SK-N-SH treated with all-trans-retinoic acid at 6 μM for 48 hours (cell line): ENCODE results near the gene LY86.

ENCODE experiments used
- ATAC-seq: fragments of 200-7000 bp; cut with Tn5 transposase; 3 replicates; pipeline ENCODE4 v1.9.1; 2020; ENCODE audit warnings: mild to moderate bottlenecking, moderate library complexity
- ARNTL ChIP-seq: fragments of 450-650 bp; formaldehyde crosslinking; IDR thresholded peaks from 2 replicates; pipeline ENCODE4 v1.5.0; 2020; ENCODE audit warnings: low read depth, mild to moderate bottlenecking, moderate library complexity, borderline replicate concordance
- BACH2 ChIP-seq: fragments of 250-450 bp; sonication (Bioruptor Pico); IDR thresholded peaks from 2 replicates; pipeline ENCODE4 v1.9.0; 2021; ENCODE audit warnings: mild to moderate bottlenecking, borderline replicate concordance
- CSDC2 ChIP-seq: fragments of 250-450 bp; sonication (Bioruptor Pico); IDR thresholded peaks from 2 replicates; pipeline ENCODE4 v1.5.0; 2020; ENCODE audit warnings: mild to moderate bottlenecking, moderate library complexity
- CSRNP3 ChIP-seq: fragments of 250-450 bp; sonication (Bioruptor Pico); IDR thresholded peaks from 2 replicates; pipeline ENCODE4 v1.5.1; 2021; ENCODE audit warnings: mild to moderate bottlenecking, moderate library complexity
- ESRRG ChIP-seq: fragments of 250-450 bp; sonication (Bioruptor Pico); IDR thresholded peaks from 2 replicates; pipeline ENCODE4 v1.6.1; 2021; ENCODE audit warnings: mild to moderate bottlenecking
- GLIS3 ChIP-seq: fragments of 250-450 bp; sonication (Bioruptor Pico); IDR thresholded peaks from 2 replicates; pipeline ENCODE4 v1.5.0; 2020; ENCODE audit warnings: mild to moderate bottlenecking, moderate library complexity
- ISL1 ChIP-seq: fragments of 250-450 bp; sonication (Bioruptor Pico); IDR thresholded peaks from 2 replicates; pipeline ENCODE4 v2.1.2; 2022; ENCODE audit warnings: mild to moderate bottlenecking, moderate library complexity
- OSR1 ChIP-seq: fragments of 250-450 bp; sonication (Bioruptor Pico); IDR thresholded peaks from 2 replicates; pipeline ENCODE4 v1.8.0; 2022; ENCODE audit warnings: moderate library complexity, mild to moderate bottlenecking, inconsistent platforms
- PPARA ChIP-seq: fragments of 250-450 bp; sonication (Bioruptor Pico); IDR thresholded peaks from 2 replicates; pipeline ENCODE4 v1.5.0; 2020; ENCODE audit warnings: mild to moderate bottlenecking, borderline replicate concordance
- SNAI2 ChIP-seq: fragments of 250-450 bp; sonication (Bioruptor Pico); IDR thresholded peaks from 2 replicates; pipeline ENCODE4 v1.5.0; 2020; ENCODE audit warnings: mild to moderate bottlenecking, moderate library complexity
- TCF4 ChIP-seq: fragments of 250-450 bp; sonication (Bioruptor Pico); IDR thresholded peaks from 2 replicates; pipeline ENCODE4 v1.8.0; 2021; ENCODE audit warnings: mild to moderate bottlenecking, moderate library complexity, borderline replicate concordance
- TOX ChIP-seq: fragments of 250-450 bp; sonication (Bioruptor Pico); IDR thresholded peaks from 2 replicates; pipeline ENCODE4 v1.8.0; 2021; ENCODE audit warnings: mild to moderate bottlenecking, moderate library complexity, borderline replicate concordance
- TSHZ2 ChIP-seq: fragments of 250-450 bp; sonication (Bioruptor Pico); IDR thresholded peaks from 2 replicates; pipeline ENCODE4 v1.5.0; 2020; ENCODE audit warnings: mild to moderate bottlenecking, moderate library complexity
- ZC3H10 ChIP-seq: fragments of 250-450 bp; sonication (Bioruptor Pico); IDR thresholded peaks from 2 replicates; pipeline ENCODE4 v1.5.1; 2021; ENCODE audit warnings: mild to moderate bottlenecking, moderate library complexity
- ZFP3 ChIP-seq: fragments of 250-450 bp; sonication (Bioruptor Pico); IDR thresholded peaks from 2 replicates; pipeline ENCODE4 v1.5.0; 2020; ENCODE audit warnings: mild to moderate bottlenecking, moderate library complexity
- ZFP30 ChIP-seq: fragments of 450-650 bp; formaldehyde crosslinking; IDR thresholded peaks from 2 replicates; pipeline ENCODE4 v1.5.0; 2022; ENCODE audit warnings: mild to moderate bottlenecking, moderate library complexity
- ZNF565 ChIP-seq: fragments of 450-650 bp; formaldehyde crosslinking; conservative IDR thresholded peaks from 2 replicates; pipeline ENCODE4 v1.5.0; 2020; ENCODE audit warnings: low read depth, mild to moderate bottlenecking, moderate library complexity
- ZNF70 ChIP-seq: fragments of 450-650 bp; formaldehyde crosslinking; IDR thresholded peaks from 2 replicates; pipeline ENCODE4 v1.5.0; 2020; ENCODE audit warnings: mild to moderate bottlenecking, moderate library complexity
- ZNF8 ChIP-seq: fragments of 450-650 bp; formaldehyde crosslinking; IDR thresholded peaks from 2 replicates; pipeline ENCODE4 v1.5.0; 2020; ENCODE audit warnings: mild to moderate bottlenecking, moderate library complexity
- TF ChIP-seq, protein P1 (sequence below): fragments of 250-450 bp; sonication (Bioruptor Pico); IDR thresholded peaks from 2 replicates; pipeline ENCODE4 v1.8.0; 2020; ENCODE audit warnings: mild to moderate bottlenecking, moderate library complexity, borderline replicate concordance
- TF ChIP-seq, protein P2 (sequence below): fragments of 250-450 bp; sonication (Bioruptor Pico); IDR thresholded peaks from 2 replicates; pipeline ENCODE4 v1.5.1; 2020; ENCODE audit warnings: low read depth, mild to moderate bottlenecking, moderate library complexity

LY86 gene

GRCh38 chr6:6557886-6558285 is 30.6 kb upstream of the LY86 start:
- TF ChIP-seq TOX (CRISPR knock-in tag) (no peak), ESRRG (CRISPR knock-in tag) (no peak), TSHZ2 (CRISPR knock-in tag) (no peak), CSRNP3 (CRISPR knock-in tag) (no peak)
- TF ChIP-seq, protein P1, sequence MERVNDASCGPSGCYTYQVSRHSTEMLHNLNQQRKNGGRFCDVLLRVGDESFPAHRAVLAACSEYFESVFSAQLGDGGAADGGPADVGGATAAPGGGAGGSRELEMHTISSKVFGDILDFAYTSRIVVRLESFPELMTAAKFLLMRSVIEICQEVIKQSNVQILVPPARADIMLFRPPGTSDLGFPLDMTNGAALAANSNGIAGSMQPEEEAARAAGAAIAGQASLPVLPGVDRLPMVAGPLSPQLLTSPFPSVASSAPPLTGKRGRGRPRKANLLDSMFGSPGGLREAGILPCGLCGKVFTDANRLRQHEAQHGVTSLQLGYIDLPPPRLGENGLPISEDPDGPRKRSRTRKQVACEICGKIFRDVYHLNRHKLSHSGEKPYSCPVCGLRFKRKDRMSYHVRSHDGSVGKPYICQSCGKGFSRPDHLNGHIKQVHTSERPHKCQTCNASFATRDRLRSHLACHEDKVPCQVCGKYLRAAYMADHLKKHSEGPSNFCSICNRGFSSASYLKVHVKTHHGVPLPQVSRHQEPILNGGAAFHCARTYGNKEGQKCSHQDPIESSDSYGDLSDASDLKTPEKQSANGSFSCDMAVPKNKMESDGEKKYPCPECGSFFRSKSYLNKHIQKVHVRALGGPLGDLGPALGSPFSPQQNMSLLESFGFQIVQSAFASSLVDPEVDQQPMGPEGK (CRISPR knock-in tag) = no peak
- no peak for ATAC-seq

GRCh38 chr6:6559994-6560570 is 28.4 kb upstream of the LY86 start:
- TF ChIP-seq ESRRG (CRISPR knock-in tag) = no peak
- TF ChIP-seq TOX (CRISPR knock-in tag) = no peak
- TF ChIP-seq ZFP30 (CRISPR knock-in tag) = no peak
- no peak for TF ChIP-seq ISL1 (CRISPR knock-in tag)
- TF ChIP-seq TCF4 (CRISPR knock-in tag) = no peak
- no peak for TF ChIP-seq ZNF70 (CRISPR knock-in tag)
- no peak for TF ChIP-seq ZC3H10 (CRISPR knock-in tag)
- no peak for ATAC-seq

DNA sequence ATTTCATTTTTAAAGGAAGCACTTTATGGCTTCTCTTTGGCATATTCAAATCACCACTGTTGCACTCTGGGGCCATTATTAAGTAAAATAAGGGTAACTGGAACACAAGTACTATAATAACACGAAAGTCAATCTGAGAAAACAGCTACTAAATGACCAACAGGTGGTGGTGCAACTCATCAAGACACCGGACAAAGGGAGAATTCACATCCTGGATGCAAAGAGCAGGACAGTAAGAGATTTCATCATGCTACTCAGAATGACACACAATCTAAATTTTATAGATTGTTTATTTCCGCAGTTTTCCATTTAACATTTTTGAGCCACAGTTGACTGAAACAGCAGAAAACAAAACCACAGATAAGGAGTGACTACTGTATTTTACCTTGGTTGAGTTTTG is 27.6 kb upstream of the LY86 start:
- no peak for ATAC-seq
- TF ChIP-seq SNAI2 (CRISPR knock-in tag) (no peak), ZC3H10 (CRISPR knock-in tag) (no peak), ARNTL (CRISPR knock-in tag) (no peak)

DNA sequence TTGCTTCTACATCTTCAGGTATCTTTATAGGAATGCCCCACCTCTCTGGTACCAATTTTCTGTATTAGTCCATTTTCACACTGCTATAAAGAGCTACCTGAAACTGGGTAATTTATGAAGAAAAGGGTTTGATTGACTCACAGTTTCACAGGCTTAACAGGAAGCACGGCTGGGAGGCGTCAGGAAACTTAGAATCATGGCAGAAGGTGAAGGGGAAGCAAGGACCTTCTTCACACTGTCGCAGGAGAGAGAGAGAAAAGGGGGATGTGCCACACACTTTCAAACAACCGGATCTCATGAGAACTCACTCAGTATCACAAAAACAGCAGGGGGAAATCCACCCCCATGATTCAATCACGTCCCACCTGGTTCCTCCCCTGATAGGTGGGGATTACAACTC is 24.4 kb upstream of the LY86 start:
- TF ChIP-seq TOX (CRISPR knock-in tag) (no peak), ZC3H10 (CRISPR knock-in tag) (no peak), ARNTL (CRISPR knock-in tag) (no peak), SNAI2 (CRISPR knock-in tag) (no peak), CSDC2 (CRISPR knock-in tag) (no peak), ESRRG (CRISPR knock-in tag) (no peak), ZNF8 (CRISPR knock-in tag) (no peak), PPARA (CRISPR knock-in tag) (no peak), BACH2 (CRISPR knock-in tag) (no peak)
- TF ChIP-seq, protein P1 (CRISPR knock-in tag) = no peak
- TF ChIP-seq, all 23 proteins: peak for 0
- ATAC-seq = no peak

- ATAC-seq = no peak
- TF ChIP-seq GLIS3 (CRISPR knock-in tag) (no peak), ZC3H10 (CRISPR knock-in tag) (no peak), ZFP3 (CRISPR knock-in tag) (no peak), BACH2 (CRISPR knock-in tag) (no peak), TSHZ2 (CRISPR knock-in tag) (no peak), TCF4 (CRISPR knock-in tag) (no peak), ZNF565 (CRISPR knock-in tag) (no peak), PPARA (CRISPR knock-in tag) (no peak), SNAI2 (CRISPR knock-in tag) (no peak), ESRRG (CRISPR knock-in tag) (no peak), OSR1 (CRISPR knock-in tag) (no peak), ARNTL (CRISPR knock-in tag) (no peak), CSDC2 (CRISPR knock-in tag) (no peak)
- TF ChIP-seq, protein P2, sequence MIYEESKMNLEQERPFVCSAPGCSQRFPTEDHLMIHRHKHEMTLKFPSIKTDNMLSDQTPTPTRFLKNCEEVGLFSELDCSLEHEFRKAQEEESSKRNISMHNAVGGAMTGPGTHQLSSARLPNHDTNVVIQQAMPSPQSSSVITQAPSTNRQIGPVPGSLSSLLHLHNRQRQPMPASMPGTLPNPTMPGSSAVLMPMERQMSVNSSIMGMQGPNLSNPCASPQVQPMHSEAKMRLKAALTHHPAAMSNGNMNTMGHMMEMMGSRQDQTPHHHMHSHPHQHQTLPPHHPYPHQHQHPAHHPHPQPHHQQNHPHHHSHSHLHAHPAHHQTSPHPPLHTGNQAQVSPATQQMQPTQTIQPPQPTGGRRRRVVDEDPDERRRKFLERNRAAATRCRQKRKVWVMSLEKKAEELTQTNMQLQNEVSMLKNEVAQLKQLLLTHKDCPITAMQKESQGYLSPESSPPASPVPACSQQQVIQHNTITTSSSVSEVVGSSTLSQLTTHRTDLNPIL (CRISPR knock-in tag) = no peak
Measured at GRCh38 chr6:6565069-6565468, 23.5 kb upstream of the LY86 start.
